GM21526 (cell line): ENCODE measurements around the gene AQP9.

ENCODE experiments used
- ATAC-seq: cut with Tn5 transposase; IDR thresholded peaks from one replicate; pipeline ENCODE4 v1.9.1; 2021; ENCODE audit warnings: moderate library complexity; ENCODE audit not compliant: unreplicated experiment, low FRiP score

Gene AQP9

GRCh38 chr15:58139276-58139988 lies 1.3 kb downstream of the AQP9 start:
- ATAC-seq = no peak

GRCh38 chr15:58139989-58140522 lies 1.9 kb downstream of the AQP9 start:
- ATAC-seq = no peak

- no peak for ATAC-seq
Observed at GRCh38 chr15:58141894-58142293, 3.7 kb downstream of the AQP9 start.

DNA sequence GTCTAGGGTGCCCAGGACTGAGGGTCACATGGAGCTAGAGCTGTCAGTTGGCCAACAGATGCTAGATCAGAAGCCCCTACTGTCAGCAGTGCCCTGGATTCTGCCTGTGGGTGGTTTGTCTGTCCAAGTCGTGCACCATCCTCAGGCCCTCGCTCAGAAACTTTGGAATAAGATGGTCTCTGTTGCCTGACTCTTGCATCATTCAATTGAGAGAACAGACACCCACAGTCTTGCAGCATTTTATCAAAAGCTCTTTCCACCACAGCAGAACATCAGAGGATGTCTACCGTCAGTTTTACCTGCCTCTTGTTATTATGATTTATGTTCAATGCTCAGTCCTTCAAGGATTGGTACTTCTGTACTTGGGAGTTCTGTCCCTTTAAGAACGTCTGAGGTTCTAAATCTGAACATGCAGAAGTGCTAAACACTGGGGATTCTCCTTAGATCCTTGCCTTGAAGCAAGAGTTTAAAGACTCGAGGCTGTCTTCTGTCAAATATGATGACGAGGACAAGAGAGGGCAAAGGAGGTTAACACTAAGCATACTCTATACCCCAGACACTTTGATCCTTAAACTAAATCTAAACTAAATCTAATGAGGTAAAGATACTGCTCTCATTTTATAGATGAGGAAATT lies 4.8 kb downstream of the AQP9 start:
- no peak for ATAC-seq

DNA sequence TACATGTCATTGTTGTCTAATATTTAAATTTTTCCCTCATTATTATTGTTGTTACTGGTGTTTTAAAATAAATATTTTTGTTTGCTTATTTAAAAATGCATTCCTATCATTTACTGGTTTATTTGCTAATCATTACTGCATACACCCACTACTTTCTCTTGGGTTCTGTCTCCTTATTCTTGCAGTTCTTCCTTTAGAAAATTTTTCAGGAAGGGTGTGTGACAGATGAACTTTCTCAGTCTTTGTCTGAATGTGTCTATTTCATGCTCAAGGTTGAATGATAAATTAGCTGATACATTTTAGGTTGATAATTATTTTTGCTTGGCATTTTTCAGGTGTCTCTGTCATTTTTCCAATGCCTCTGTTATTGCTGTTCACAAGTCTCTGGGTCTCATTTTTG lies 7.4 kb downstream of the AQP9 start:
- no peak for ATAC-seq

- ATAC-seq = no peak
Observed at GRCh38 chr15:58146211-58146610, 8.0 kb downstream of the AQP9 start.

GRCh38 chr15:58146749-58147148 lies 8.6 kb downstream of the AQP9 start:
- no peak for ATAC-seq

GRCh38 chr15:58147171-58147611 lies 9.0 kb downstream of the AQP9 start:
- no peak for ATAC-seq

DNA sequence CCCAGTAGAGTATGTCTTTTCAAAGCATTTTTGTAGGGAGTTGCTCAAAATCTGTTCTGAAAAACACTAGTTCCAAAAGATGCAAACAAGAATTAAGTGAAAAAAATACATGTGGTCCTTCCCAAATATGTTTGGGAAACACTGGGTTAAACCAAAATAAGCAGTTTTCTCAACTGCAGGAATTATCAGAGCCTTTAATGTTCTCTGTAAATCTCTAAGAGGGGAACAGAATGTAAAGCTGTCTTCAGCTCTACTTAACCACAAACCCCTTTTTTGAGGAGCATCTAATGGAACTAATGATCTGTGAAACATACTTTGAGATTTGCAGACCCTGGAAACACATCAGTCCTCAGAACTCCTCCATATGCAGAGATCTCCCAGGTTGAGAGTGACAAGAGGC lies 9.9 kb downstream of the AQP9 start:
- no peak for ATAC-seq

DNA sequence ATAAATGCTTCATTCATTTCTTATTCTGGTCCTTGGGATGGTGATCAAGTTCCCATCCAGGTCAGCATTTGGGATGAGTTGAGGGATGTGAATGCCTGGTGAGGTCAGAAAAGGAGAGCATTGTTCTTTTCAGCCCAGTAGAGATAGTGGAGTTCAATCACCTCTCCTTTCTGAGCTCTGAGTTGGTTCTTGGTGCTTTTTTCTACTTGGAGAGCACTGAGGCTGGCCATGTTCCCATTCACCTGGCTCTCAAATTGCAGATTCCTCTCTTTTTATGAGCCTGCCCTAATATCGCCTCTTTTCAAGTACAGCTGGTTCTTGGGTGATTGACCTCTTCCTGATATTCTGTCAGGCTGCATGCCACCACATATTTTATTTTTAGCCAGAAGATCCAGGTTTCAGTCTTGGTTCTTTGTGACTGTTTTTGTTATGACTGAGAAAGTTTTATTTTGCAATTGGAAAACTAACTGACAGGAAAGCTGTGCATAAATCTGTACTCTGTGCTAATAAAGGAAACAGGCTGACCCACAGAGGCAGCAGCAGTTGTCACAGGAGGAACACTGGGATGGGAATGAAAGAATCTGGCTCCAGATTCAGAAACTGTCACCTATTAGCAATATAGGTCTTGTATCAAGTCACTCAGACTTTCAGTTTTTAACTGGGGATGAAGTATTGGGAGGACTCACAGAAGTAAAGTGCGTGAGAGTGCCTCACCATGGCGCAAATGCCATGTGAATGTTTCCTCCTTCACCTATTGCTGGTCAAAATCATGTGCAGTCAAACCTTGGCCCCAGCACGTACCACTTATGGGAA lies 10.7 kb downstream of the AQP9 start:
- ATAC-seq = no peak

DNA sequence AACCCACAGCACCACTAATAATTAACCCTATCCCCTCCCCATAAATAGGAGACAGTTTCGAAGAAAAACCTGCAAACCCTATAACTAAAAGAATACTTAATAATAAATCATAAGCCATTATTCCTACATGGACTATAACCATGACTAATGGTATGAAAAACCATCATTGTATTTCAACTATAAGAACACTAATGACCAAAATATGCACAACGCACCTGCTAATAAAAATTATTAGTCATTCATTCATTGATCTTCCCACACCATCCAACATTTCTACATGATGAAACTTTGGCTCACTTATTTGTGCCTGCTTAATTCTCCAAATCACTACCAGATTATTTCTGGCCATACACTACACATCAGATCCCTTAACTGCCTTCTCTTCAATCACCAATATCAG lies 16.6 kb downstream of the AQP9 start:
- ATAC-seq = no peak

DNA sequence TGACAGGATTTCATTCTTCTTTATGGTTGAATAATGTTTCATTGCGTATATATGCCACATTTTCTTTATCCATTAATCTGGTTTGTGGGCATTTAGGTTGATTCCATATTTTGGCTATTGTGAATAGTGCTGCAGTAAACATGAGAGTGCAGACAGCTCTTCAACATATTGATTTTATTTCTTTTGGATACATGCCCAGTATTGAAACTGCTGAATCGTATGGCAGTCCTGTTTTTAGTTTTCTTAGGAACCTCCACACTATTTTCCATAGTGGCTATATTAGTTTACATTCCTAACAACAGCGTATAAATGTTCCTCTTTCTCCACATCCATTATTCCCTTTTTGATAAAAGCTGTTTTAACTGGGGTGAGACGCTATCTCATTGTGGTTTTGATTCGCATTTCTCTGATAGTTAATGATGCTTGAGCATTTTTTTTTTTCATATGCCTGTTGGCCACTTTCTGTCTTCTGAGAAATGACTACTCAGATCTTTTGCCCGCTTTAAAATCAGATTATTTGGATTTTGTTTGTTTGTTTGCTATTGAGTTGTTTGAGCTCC lies 21.7 kb downstream of the AQP9 start:
- no peak for ATAC-seq

DNA sequence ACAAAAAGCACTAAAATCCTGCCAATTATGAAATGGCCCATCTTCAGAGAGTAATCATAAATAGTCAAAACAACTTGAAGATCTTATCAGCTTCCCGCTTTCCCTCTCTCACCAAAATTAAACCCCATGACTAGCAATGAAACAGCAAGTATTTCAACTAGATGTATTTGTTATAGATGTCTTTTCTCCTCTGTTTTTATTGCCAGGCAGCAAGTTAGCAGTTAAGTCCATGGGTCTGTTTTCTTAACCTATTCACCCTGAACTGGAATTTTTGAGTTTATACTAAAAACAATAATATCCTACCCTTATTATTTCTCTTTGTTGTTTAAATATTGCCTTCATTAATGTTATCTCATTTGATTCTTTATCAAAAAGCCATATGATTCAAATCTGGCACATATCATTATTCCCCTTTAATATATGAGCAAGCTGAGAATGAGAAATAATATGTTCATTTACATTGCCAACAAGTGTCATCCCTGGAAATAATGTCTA lies 23.3 kb downstream of the AQP9 start:
- ATAC-seq = no peak

DNA sequence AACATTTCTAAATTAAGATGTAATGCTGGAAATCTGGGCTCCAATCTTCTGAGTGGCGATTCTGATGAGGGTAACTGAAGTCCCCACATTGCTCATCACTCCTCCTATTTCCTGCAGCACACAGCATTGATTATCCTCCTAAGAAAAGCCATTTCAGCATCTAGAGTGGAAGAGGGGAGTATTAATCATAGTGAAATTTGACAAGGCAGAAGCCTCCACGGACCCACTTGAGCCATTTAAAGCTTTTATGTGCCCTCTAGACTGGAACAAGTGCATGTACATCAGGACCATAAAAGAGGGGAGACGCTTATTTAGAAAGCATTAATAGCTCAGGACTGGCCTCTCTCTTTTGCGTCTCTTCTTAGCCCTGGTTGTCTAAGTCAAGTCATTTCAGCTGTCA lies 25.8 kb downstream of the AQP9 start:
- ATAC-seq = no peak

DNA sequence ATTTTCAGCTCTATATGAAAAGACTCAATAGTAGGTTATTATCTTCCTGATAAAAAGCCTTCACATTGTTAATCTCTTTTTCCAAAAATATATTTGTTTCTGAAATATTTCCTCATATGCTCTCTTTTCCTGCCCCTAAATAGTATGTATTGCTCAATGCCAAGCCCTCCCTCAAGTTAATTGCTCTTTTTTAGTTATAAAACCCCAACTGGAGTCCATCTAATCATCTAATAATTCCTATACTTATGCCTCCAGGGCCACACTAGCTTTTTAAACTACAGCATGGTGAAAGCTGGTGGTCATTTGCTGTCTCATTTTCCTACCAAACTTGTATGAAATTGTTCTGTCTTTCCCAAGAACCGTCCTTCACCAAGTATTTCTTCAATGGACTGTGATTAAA lies 26.7 kb downstream of the AQP9 start:
- no peak for ATAC-seq

GRCh38 chr15:58165661-58166060 lies 27.5 kb downstream of the AQP9 start:
- no peak for ATAC-seq

DNA sequence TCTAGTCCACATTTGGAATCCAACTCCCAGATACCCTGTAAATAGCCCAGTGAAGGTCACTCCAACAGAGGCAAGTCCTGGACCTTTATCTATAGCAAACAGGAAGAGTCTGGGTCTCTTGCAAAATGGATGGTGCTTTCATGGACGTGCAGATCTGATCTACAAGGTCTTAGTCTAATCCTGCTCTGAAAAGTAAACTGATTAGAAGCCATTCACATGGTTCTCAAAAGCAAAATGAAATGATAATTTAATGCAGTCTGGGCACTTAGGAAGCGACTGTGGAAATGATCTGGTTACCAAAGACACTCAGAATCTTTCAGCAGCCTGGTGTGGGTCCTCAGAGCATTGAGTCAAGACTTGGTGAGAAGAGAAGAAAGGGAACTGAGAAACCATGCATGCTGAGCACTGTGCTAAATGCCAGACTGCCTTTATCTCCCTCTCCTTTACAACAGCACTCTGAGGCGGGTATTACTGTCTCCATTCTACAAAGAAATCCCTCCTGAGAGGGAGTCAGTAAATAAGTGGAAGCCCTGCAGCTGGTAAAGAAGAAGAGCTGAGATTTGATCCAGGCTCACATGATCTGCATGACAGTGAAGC lies 29.0 kb downstream of the AQP9 start:
- no peak for ATAC-seq

DNA sequence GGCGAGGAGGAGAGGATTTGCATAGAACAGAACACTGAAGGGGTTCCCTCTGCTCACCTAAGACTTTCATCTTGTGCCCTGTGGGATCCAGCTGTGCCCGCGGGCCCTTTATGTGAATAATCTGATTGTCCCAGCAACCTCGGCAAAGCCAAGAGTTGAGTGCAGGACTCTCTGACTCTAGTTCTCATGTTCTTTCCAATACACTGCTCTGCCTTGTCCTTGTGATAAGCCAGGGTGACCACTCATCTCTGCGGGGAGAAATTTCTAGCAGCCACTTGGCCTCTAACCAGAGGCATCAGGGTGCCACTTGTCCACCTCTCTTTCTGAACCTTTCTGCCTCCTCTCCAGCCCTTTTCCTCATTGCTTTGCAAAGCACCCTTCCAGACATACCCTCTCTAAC lies 31.8 kb downstream of the AQP9 start:
- ATAC-seq = no peak

- ATAC-seq = no peak
Observed at GRCh38 chr15:58171476-58172061, 33.4 kb downstream of the AQP9 start.

DNA sequence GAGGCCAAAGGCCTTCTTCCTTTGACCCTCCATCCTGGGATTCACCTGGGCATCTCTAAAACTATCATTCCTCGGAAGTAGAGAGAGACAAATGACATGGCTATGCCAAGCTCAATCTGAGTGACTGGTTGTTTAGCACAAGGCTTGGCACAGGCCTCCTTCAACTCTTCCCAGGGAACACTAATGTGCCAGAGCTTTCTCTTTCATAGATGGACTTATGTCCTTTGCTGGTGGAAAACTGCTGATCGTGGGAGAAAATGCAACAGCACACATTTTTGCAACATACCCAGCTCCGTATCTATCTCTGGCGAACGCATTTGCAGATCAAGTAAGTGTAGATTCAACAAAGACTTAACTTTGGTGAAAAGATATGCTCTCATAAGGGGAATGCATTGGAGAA lies 36.5 kb downstream of the AQP9 start:
- no peak for ATAC-seq
